ENCODE results near the gene SLC26A2.

SLC26A2 gene

GRCh38 chr5:149960272-149961185 is at the start of gene SLC26A2:
TSS of gene SLC26A2 (plus strand) at chr5:149960758. CDS start at chr5:149977653, 16,895 bp downstream.
- peak; percentile 96 for DNase-seq (ENCODE audit: low spot score)

GRCh38 chr5:149911031-149911430 is 49.5 kb upstream of the SLC26A2 start:
- no peak for DNase-seq (ENCODE audit: low spot score)

DNA sequence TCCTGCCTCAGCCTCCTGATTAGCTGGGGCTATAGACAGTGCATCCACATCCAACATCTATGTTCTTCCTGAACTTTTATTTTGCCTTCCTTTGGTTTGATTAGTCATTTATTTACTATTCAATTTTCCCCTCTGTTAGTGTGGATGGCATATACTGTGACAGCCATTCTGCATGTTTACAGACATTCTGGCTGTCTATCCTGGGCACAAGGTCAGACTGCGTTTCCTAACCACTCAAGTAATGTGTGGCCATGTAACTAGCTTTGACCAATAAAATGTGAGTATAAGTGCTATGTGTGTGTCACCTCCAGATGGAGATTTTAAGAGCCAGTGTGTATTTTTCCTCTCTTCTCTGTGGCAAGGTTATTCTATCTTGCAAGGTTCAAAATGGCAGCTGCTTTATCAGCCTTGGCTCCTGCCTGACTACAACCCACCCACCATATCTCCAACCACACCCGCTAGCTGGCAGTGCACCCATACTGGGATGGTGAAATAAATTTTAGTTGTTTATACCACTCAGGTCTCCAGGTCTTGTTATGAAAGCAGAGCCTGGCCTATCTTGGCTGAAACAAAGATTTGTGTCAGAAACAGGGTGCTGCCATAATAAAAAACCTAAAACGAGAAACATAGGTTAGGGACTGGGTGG is 48.2 kb upstream of the SLC26A2 start:
- no peak for DNase-seq (ENCODE audit: low spot score)

DNA sequence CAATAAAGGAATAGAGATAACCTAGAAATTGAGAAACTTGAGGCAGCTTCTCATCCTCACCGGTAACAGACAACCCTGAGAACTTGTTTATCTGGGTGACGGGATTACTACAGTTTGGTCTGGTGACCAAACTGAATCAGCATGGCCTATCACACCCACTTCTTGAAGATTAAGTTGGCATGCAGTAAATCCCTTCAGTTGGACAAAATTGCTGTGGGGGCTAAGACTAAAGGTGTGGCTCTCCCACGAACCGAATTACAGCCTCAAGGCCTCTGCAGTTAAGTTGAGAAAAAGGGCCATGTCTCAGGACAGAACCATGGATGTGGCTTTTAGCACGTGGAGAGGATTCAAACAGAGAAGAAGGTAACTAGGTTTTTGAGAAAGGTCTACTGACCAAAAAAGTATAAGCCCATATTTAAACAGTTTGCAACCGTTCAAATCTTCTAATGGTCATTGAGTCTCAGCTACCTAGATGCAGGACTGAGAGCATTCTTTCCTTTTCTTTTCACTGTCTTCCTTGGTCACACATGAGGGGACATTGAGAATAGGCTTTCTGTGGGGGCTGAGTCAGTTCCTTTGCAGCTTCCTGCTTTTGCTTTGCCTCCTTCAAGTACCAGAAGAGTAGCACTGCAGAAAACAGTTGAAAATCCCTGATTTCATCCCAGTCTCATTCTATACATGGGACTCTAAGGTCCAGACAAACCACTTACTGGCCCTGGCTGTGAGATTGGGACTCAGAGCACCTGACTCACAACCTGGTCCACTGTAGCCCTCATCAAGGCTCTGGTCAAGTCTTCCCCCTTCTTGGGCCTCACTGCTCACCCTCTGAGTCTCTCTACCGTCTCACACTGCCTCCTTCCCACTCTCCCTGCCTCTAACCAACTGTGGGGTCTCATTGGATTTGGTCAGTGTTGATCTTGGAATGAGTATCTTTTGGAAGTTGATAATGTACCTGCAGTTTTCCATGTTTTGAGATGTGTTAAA is 46.8 kb upstream of the SLC26A2 start:
- DNase-seq (ENCODE audit: low spot score), result no peak

DNA sequence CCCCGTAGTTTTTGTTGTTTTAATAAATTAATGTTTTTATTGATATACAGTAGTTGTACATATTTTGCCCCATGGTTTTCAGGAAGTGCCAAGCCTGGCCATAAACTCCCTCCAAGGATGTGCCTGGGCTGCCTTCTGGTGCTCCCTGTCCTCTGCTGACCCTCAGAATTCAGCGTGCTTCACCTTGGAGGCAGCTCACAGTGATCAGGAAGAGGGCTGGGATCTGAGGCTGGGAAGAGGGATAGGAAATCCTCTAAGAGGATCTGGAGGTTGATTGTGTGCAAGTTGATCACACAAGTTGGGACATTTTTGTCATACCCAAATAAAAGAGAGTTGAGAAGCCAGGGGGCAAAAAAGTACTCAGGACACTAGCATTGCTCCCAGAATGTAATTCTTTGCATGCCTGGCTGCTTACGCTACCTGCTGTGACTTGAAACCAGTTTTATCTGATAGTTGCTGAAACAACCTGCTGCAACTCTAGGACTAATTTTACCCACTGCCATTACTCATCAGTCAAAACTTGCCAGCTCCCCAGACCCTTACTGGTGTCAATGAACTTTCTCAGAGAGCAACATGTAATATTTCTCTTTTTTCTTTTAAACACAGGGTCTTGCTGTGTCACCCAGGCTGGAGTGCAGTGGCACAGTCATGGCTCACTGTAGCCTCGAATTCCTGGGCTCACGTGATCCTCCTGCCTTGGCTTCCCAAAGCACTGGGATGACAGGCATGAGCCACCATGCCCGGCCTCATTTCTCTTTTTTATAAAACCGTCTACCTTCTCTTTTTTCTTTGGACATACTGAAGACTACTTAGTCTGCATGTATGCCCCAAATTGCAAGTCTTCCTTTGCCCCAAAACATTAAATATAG is 44.9 kb upstream of the SLC26A2 start:
- no peak for DNase-seq (ENCODE audit: low spot score)

DNA sequence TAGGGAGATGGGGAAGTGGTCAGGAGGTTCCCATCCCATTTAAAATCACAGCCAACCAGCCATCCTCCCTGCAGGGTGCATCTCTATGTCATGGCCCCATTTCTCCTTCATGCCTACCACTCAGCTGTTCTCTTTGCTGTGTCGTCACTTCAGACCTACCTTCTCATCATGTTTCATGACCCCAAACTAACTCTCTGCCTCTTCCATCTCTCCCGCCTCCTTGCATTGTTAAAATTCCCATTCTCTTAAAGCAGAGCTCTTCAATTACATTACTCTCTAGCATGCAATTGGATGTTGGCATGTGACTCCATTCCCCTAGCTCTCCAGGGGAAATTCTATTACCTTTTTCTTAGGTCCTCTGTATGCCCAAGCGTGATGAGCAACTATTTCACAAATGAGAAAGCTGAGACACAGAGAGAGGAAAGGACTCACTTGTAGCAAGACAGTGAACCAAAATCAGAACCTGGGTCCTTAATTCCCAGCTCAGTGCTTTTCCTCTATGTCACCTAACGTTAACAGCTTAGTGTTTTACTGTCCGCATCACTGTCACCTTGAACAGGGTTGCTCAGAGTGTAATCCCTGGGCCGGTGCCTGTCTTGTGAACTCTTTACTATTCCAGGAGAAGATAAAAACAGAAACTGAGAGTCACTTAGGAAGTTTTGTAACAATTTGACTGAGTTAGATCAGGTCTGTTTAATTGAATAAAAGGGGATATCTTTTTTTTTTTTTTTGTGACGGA is 44.1 kb upstream of the SLC26A2 start:
- no peak for DNase-seq (ENCODE audit: low spot score)

DNA sequence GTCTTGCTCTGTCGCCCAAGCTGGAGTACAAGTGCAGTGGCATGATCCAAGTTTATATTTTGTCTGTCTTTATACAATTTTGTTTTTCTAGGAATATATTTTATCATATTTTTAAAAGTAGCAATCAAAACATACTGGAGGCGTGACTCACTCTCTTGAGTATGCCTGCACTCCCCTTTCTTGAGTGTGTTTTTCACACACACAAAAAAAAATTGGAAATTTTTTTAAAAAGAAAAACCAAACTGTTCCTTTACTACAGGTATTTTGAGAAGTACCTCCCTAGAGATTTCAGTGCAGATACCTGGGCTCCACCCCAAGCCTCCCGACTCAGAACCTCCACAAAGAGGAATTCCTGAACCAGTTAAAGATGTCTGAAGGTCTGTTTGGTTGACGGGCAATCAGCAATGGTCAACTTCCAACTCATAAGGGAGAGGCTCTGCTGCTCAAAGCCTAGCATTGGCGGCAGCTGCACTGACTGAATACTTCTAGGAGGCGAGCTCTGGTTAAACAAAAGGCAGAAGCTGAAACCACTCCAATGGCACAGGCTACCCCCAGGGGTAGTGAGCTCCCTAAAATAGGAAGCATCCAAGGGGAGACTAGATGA is 43.4 kb upstream of the SLC26A2 start:
- no peak for DNase-seq (ENCODE audit: low spot score)

GRCh38 chr5:149921597-149921996 is 39.0 kb upstream of the SLC26A2 start:
- DNase-seq (ENCODE audit: low spot score), result no peak

DNA sequence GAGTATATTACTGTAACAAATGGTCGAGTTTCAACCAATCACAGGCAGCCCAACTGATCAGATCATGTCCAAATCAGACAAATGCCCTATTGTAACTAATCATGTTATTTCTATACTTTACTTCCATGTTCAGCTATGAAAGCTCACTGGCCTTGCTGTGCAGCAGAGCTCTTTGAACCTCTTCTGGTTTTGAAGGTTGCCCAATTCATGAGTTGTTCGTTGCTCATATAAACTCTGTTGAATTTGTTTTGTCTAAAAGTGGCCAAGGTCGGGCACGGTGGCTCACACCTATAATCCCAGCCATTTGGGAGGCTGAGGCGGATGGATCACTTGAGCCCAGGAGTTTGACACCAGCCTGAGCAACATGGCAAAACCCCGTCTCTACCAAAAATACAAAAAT is 37.6 kb upstream of the SLC26A2 start:
- no peak for DNase-seq (ENCODE audit: low spot score)

- no peak for DNase-seq (ENCODE audit: low spot score)
Observed at GRCh38 chr5:149924486-149924885, 36.1 kb upstream of the SLC26A2 start.

- DNase-seq (ENCODE audit: low spot score), result no peak
Observed at GRCh38 chr5:149930043-149930748, 30.4 kb upstream of the SLC26A2 start.

DNA sequence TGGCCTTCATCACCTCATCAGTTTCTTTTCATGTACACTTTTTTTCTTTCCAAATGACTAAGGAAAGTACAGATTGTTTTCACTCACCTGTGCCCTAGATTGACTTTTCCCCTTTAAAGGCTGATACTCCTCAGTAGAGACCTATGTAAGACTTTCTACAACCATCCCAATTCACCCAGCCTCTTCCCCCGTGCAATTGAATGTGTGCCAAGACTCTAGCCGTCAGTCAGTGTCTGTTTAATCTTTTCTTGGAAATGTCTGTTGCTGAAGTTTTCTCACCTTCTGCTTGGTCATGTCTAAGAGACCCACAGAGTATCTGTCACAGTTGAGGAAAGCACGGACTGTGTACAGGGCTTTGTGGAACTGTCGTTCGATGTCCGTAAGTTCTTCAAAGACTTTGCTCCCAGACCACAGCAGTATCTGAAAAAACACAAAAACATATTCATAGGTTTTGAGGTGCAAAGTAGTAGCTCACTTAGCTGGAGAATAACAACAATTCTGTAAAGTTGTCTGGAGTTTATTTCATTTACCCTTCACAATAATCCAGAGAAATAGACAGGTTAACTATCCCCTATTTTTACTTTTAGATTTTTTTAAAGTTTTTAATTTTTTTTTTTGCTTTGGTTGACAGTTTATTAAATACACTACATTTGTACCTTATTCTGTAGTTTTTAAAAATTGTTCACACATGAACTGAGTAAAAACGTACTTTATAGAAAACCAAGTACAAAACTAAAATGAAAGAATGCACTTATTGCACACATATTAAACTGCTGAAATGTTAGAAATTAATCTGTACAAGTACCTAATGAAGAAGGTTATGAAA is 29.6 kb upstream of the SLC26A2 start:
- no peak for DNase-seq (ENCODE audit: low spot score)

DNA sequence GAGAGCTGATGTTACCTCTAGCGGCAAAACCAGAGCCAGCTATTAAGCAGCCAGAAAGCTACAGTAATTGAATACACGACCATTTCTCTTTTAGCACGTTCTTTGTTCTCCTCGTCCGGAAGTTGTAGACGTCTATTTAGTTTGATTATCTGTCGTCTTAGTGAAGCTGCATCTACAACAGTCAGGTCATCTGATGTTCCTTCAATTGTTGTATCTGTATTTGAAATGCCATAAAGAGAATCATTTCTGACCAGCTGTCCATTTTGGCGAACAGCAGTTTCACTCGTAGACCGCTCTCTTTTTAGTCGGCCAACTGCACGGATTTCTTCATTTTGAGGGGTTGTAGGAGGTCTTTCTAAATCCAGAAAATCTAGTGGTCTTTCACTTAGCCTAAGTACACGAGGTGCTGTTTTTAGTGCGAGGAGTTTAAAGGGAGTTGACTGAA is 28.5 kb upstream of the SLC26A2 start:
- DNase-seq (ENCODE audit: low spot score), result no peak

- DNase-seq (ENCODE audit: low spot score), result no peak
Observed at GRCh38 chr5:149932445-149933350, 27.9 kb upstream of the SLC26A2 start.

DNA sequence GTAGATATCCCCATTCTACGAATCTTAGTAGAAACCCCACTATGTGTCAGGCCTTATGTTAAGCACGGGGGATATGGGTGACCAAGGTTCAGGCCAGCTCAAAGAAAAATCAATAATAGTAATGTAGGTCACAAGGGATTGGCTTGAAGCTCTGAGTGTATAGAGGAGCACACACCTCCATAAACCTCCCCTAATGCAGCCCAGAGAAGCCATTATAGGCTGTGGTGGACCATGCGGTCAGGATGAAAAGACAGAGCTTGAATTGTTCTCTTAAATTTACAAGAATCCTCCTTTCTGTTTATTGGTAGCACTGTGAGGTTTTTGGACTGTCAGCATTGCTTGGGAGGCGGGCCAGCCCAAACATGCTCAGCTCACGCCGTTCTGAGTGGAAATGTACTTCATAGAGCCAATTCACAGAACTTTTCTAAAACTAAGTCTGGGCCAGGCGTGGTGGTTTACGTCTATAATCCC is 25.1 kb upstream of the SLC26A2 start:
- DNase-seq (ENCODE audit: low spot score), result no peak

GRCh38 chr5:149936044-149936699 is 24.4 kb upstream of the SLC26A2 start:
- no peak for DNase-seq (ENCODE audit: low spot score)

- no peak for DNase-seq (ENCODE audit: low spot score)
Observed at GRCh38 chr5:149936700-149937091, 23.9 kb upstream of the SLC26A2 start.

Measured in D341Med (cell line).